C1 segment of cervical spinal cord (tissue), 14 donors: ENCODE measurements around the gene SUMO2.
"Not testable (repeated sequence)": the region's sequence is repeated elsewhere in the genome, so short reads cannot be mapped to it uniquely, and the experiment has no call there.

Source experiments
- DNase-seq, 14 donors: peaks; one replicate each; lab custom pipeline; 2025; lab: John Stamatoyannopoulos, UW

SUMO2 gene

GRCh38 chr17:75181608-75182318 lies 996 bp downstream of the SUMO2 start:
- peak in 8 of 14 donors; percentile 7 to 55 (median 27) for DNase-seq

- no peak for DNase-seq
Observed at GRCh38 chr17:75181110-75181509, 1.6 kb downstream of the SUMO2 start.

- DNase-seq = no peak
Observed at GRCh38 chr17:75178453-75178852, 4.3 kb downstream of the SUMO2 start.

- DNase-seq = no peak
Observed at GRCh38 chr17:75176625-75177024, 6.1 kb downstream of the SUMO2 start.

GRCh38 chr17:75174996-75175395 lies 7.8 kb downstream of the SUMO2 start:
- no peak for DNase-seq

GRCh38 chr17:75173526-75173925 lies 9.2 kb downstream of the SUMO2 start:
- DNase-seq = no peak

- DNase-seq = no peak
Observed at GRCh38 chr17:75168998-75169397, 13.8 kb downstream of the SUMO2 start.

- not testable (repeated sequence) for DNase-seq
Observed at GRCh38 chr17:75164606-75165005, 18.2 kb downstream of the SUMO2 start.

- no peak for DNase-seq
Observed at GRCh38 chr17:75163074-75163473, 19.7 kb downstream of the SUMO2 start.

- no peak for DNase-seq
Observed at GRCh38 chr17:75160211-75160610, 22.5 kb downstream of the SUMO2 start.

GRCh38 chr17:75159196-75160031 lies 23.3 kb downstream of the SUMO2 start:
- DNase-seq = no peak

GRCh38 chr17:75158480-75158879 lies 24.3 kb downstream of the SUMO2 start:
- DNase-seq = not testable (repeated sequence)

- DNase-seq = no peak
Observed at GRCh38 chr17:75155191-75155601, 27.6 kb downstream of the SUMO2 start.

GRCh38 chr17:75154195-75155106 lies 28.3 kb downstream of the SUMO2 start, which contains the start of gene JPT1:
TSS of gene JPT1 (minus strand) at chr17:75154512. CDS start at chr17:75154397, 115 bp downstream.
- DNase-seq = peak; percentile 66 to 96 (median 94)

- DNase-seq = peak in 3 of 14 donors; percentile 27 to 45 (median 41)
Observed at GRCh38 chr17:75153780-75154194, 29.0 kb downstream of the SUMO2 start.

GRCh38 chr17:75152922-75153779 lies 29.6 kb downstream of the SUMO2 start:
- DNase-seq = peak in 2 of 14 donors; percentile 7 to 61

GRCh38 chr17:75152523-75152921 lies 30.2 kb downstream of the SUMO2 start:
- DNase-seq = no peak

- peak in 1 of 14 donors; percentile 33 for DNase-seq
Observed at GRCh38 chr17:75151930-75152329, 30.8 kb downstream of the SUMO2 start.

GRCh38 chr17:75147878-75148546 lies 34.7 kb downstream of the SUMO2 start:
- DNase-seq = no peak

GRCh38 chr17:75146592-75146991 lies 36.2 kb downstream of the SUMO2 start:
- DNase-seq = no peak
